GM21529 (cell line): ENCODE results near the gene TRRAP.

Experiments
- ATAC-seq: cut with Tn5 transposase; IDR thresholded peaks from one replicate; pipeline ENCODE4 v1.9.1; 2021; ENCODE audit not compliant: unreplicated experiment

The TRRAP gene

DNA sequence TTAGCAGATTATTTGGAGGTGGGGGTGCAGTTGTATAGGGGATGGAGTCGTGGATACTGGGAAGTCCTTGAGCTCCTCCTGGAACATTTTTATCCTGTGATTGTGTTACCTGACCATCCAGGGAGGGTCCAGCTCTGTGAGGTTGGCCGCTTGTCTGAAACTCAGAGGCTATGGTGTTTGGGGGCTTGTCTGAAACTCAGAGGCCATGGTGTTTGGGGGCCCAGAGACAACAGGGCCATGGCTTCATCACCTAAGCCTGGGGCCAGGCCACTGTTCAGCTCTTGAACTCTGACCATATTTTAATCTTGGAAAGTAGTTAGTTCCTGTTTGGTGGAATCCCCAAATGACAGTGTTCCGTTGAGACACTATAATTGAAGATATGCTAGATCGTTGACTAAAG, 66.1 kb downstream of the TRRAP start:
- ATAC-seq = no peak

DNA sequence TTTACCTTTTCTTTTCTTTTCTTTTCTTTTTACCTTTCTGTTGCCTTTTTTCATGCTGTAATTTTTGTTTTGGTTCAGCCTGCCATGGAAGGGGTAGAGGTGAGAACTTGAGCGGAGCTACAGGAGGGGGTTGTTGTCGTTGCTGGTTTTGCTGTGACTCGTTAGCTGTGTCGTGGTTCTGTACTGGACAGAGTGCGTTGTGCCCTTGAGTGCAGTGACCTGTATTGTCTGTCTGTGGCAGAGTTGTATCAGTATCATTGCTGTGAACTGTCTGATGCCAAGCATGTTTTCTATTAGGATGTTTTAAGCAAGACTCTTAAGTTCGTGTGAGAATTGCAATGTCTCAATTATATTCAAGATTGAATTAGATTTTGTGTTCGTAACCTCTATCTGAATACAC, 67.5 kb downstream of the TRRAP start:
- ATAC-seq = no peak

DNA sequence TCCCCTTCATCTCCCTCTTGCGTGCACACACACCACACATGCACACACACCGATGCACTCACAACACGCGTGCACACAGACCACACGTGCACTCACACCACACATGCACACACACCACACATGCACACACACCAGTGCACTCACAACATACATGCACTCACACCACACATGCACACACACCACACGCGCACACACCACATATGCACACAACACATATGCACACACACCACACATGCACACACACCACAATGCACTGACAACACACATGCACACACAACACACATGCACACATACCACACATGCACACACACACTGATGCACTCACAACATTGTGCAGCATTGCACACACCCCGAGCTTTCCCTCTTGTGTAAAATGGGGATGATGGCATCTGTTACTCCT, 68.1 kb downstream of the TRRAP start:
- no peak for ATAC-seq

DNA sequence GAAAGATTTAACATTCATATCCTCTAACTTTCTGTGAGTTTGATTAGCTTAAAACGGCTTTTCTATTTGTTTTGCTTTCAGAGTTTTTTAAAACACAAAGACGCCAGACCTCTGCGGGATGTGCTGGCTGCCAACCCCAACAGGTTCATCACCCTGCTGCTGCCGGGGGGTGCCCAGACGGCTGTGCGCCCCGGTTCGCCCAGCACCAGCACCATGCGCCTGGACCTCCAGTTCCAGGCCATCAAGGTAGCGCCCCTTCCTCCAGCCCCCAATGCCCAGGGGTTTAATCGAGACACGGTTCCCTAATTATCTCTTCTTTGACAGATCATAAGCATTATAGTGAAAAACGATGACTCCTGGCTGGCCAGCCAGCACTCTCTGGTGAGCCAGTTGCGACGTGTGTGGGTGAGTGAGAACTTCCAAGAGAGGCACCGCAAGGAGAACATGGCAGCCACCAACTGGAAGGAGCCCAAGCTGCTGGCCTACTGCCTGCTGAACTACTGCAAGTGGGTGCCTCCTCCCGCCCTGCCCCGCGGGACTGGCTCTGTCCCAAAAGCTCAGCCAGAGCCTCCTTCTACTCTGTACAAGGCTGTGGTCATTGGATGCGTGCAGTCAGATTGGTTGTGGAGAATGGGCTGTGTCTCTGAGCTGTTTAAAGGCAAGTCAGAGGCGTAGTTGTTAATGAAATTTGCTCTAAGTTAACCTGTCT, 71.2 kb downstream of the TRRAP start:
- ATAC-seq = no peak

DNA sequence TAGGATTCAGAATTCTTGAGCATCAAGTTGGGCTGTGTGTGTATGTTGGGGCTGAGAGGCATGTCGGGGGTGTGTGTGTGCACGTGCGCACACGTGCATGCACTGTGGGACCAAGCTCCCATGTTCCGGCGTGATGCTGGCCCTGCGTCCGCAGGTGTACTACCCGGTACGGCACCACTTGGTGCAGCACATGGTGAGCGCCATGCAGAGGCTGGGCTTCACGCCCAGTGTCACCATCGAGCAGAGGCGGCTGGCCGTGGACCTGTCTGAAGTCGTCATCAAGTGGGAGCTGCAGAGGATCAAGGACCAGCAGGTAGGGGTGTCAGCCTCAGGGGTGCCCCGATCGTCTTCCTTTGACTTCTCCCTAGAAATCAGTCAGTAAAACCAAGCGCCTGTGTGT, 77.7 kb downstream of the TRRAP start:
- ATAC-seq = no peak

DNA sequence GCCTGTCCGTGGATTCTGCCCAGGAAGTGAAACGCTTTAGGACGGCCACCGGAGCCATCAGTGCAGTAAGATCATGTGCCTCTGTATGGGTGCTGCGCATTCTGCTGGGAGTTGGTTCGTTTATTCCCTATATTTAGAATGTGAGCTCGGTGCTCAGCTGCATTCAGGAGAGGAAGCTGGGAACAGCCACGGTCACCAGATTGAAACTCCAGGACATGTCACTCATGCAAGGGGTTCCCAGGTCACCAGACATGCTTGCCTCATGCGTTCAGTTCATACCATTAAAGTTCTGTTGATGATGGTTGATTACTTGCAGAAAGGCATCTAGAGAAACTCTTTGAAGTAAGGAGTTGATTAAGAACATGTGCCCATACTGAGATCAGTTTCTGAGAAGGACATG, 78.1 kb downstream of the TRRAP start:
- ATAC-seq = no peak

DNA sequence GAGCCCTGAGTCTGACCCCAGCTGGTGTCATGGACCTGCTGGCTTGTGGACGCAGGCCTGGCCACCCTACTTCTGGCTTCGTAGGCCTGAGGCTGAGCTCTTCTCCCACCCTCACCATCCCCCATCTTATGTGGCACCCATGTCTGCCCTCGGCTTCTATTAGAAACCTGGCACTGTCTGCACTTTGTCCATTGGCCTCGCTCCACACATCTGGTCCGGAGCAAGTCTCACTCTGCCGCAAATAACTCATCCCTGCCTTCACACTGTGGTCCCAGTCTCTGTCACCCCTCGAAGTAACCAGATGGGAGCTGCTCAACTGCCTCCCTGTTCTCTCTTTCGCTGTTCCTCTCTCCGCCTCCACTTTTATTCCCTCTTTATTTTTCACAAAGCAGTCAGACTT, 78.6 kb downstream of the TRRAP start:
- no peak for ATAC-seq

DNA sequence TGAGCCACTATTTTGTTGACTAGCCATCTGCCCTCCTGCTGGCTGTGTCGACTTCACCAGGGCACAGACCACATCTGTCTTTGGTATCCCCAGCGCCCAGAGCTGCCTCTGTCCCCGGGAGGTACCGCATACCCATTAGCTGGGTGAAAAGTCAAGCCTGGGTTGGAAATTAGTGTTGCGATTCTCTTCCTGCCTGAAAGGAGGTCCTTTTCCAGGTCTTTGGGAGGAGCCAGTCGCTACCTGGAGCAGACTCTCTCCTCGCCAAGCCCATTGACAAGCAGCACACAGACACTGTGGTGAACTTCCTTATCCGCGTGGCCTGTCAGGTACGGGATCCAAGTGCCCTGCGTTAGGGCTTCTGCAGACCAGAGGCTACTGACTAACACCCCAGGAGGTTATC, 79.4 kb downstream of the TRRAP start:
- no peak for ATAC-seq

DNA sequence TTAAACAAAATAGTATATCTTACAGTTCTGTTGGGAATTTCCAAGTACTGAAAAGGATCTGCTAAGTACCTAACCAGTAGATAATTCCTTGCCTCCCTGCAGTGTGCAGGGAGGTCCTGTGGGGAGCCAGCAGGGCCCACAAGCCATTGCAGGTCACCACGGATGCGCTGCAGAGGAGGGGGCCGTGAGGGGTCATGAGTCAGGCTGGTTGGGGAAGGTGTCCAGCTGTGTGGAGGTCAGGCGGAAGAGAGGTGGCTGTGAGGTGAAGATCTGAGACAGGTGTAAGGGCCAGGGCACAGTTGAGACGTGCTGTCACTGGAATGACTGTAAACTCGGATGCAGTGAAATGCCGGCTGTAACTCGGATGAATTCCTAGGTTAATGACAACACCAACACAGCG, 80.6 kb downstream of the TRRAP start:
- no peak for ATAC-seq

DNA sequence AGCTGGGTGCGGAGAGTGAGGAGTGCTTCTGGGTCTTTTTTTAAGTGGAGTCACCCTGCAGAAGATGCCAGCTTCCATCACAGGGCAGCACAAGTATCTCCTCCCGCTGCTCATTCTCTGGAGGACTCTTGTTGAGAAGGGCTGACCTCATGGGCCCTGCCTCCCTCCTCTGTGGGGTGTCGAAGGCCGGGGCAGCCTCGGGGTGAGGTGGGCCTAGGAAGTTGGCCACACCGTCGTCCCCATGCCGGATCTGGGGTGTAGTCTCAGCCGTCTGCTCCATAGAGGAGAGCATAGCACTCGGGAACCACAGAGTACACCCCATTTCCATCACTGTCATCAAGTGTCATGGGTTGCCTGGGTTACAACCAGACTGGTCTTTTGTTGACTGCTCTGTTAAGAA, 85.0 kb downstream of the TRRAP start:
- ATAC-seq = no peak

DNA sequence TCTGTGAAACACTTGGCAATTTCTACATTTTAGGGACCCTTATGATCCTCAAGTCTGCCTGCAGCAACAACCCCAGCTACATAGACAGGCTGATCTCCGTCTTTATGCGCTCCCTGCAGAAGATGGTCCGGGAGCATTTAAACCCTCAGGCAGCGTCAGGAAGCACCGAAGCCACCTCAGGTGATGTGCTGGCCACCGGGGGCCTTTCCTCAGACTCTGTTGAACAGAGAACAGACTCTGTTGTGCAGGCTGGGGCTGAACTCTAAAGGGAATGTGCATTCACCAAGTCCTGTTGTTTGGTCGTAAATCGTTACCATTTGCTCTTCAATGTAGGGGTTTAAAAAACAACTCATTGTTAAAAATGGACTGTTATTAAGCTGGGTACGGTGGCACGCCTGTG, 86.3 kb downstream of the TRRAP start:
- no peak for ATAC-seq

DNA sequence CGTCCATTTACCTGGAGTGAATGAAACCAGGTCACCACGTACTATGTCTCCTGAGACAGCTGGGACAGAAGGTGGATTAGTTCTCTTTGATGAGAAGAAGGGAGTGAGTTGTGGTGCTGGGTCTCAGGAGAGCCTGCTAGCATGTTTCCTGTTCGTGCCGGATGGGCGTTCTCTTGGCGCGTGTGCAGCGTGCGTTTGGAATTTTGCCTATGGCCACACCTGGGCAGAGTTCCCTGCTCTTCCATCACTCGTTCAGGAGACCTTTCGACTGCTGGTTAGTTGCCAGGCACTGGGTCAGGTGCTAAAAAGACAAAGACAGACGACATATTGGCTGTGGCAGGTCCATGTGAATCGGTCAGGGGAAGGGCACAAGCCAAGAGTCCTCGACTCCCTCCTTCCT, 90.3 kb downstream of the TRRAP start:
- no peak for ATAC-seq

DNA sequence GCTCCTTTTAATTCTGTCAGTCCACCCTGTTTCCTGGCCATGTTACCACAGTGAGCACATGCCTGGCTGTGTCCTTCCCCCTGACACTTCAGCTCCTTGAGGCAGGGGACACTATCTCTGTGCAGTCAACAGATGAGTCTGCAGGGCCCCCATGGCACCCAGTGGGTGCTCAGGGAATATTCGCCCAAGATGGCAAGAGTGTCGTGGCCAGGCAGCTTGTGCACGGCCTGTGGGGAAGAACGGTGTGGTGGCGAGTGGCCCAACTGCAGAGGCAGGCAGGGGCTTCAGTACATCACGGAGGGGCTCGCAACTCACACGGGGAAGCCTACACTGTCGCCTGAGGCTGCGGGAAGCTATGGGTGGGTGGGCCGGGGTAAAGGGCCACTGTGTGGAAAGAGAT, 91.1 kb downstream of the TRRAP start:
- no peak for ATAC-seq

DNA sequence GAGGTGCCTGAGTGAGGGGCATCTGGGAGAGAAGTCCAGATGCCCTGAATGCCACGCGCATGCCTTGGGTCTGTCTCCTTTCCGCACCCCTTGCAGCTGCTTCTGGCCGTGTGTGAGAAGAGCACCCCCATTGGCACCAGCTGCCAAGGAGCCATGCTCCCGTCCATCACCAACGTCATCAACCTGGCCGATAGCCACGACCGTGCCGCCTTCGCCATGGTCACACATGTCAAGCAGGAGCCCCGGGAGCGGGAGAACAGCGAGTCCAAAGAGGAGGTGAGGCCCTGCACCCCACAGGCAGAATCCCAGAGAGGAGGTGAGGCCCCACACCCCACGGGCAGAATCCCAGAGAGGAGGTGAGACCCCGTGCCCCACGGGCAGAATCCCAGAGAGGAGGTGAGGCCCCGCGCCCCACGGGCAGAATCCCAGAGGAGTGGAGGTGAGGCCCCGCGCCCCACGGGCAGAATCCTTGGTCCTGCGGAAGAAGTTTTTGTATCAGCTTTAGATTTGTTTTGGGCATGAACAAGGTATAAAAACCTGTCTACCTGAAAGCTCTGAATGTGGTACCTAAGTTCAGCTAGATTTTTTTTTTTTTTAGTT, 91.8 kb downstream of the TRRAP start:
- no peak for ATAC-seq

DNA sequence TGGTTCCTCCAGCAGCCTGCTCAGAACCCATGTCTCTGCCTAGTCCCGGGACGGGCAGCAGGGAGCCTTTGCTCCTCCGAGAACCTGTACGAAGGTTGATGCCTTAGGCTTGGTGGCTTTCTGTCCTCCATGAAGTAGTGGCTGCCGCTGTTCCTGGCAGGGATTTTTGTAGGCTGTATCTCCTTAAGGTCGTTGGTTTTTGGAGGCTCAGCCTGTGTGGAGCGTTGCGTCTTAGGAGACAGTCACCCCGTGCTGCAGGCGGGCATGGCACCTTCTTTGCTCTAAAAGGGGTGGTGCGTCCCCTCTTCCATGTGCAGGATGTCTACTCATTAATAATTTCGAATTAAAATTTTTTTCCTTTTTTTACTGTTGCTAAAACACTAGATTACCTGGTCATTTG, 92.5 kb downstream of the TRRAP start:
- ATAC-seq = no peak

DNA sequence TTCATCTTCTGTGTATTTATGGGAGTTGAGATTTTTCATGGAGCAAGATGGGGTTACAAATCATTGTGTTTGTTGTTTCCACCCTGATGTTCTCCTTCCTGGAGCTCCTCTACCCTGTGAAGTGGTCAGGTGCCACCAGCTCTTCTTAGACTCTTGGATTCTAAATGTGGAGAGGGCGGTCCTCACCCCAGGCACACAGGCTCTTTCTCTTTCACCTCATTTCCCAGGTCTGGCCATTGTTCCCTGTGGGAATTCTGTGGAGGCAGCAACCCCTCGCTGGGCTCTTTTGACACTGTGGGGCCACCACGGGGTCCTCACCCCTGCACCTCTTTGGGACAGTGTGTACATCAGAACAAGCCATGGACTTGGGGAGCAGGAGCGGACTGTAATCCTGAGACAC, 95.9 kb downstream of the TRRAP start:
- ATAC-seq = no peak

DNA sequence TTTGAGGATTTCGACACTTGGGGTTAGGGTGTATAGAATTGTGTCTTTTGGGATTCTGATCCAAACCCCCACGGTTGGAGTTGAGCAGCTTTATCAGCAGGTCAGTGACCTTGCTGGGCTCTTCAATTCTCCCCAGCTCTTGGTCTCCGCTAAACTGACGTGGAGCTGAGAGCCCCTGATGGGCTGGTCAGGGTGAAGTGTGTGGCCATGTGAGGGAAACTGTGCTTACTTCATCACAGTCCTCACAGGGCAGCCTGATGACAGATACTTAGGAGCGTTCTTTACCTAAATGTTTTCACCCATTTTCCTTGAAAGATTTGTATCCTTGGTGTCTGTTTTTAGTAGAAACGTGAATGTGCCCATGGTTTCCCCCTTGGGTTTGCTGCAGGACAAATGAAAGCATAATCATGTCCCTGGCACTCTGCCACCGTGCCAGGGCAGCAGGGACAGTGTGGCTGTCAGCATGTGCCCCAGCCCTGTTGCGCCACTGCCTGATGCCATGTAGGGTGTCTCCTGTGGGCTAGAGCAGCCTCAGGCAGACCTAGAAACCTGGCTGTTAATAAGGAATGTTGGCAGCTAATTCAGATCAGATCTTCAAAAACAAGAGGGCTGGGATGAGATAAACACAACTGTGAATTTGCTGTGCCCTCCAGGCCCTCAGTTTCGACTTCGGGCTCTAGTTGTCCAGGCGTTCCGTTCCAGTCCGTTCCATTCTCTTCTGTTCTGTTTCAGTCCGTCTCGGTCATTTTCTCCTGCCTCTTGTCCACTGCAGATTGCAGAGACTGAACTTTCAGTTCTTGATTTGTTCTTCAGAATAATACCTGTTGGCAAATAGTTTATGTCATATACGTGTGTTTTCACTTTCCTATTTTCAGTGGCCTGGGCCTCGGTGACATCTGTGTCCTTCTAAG, 96.8 kb downstream of the TRRAP start:
- no peak for ATAC-seq

DNA sequence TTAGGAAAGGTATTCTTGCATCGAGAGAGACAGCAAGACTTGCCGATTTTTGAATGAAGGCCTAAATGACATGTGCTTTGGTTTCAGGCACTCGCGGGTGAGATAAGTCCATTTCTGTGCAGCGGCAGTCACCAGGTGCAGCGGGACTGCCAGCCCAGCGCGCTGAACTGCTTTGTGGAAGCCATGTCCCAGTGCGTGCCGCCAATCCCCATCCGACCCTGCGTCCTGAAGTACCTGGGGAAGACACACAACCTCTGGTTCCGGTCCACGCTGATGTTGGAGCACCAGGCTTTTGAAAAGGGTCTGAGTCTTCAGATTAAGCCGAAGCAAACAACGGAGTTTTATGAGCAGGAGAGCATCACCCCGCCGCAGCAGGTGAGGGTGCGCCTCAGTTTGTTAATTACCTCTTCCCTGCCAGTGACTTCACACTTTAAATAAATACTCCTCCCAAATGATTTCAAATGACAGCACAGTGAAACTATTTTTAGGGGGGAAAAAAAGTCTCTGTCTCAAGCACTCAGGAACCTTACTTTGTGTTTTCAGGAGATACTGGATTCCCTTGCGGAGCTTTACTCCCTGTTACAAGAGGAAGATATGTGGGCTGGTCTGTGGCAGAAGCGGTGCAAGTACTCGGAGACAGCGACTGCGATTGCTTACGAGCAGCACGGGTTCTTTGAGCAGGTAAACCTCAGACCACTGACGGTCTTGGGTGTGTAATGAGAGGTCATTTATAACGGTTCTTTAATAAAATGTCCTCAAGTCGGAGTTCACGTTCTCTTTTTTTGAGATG, 98.3 kb downstream of the TRRAP start:
- no peak for ATAC-seq

DNA sequence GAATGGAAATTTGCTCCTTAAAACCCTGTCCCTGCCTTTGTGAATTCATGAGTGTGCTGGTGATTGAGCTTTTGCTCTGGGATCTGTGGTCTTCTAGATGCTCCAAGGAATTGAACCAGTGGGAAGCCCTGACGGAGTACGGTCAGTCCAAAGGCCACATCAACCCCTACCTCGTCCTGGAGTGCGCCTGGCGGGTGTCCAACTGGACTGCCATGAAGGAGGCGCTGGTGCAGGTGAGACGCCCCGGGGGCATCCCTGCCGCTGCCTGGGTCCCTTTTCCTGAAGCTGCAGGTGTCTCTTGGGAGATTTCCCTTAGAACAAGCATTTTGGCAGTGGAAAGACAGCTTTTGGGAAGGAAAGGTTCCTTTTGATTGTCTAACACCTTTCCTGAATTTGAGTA, 100.3 kb downstream of the TRRAP start:
- ATAC-seq = no peak

DNA sequence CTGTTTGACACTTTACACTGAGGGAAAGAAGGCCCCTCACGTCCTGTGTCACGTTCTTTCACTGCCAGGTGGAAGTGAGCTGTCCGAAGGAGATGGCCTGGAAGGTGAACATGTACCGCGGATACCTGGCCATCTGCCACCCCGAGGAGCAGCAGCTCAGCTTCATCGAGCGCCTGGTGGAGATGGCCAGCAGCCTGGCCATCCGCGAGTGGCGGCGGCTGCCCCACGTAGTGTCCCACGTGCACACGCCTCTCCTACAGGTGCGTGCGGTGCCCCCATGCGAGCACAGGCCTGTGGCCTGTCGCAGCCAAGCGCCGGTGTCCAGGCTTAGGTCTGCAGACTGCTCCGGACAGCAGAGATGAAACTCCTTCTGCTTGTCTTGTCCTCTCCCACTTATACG, 103.4 kb downstream of the TRRAP start:
- ATAC-seq = no peak

DNA sequence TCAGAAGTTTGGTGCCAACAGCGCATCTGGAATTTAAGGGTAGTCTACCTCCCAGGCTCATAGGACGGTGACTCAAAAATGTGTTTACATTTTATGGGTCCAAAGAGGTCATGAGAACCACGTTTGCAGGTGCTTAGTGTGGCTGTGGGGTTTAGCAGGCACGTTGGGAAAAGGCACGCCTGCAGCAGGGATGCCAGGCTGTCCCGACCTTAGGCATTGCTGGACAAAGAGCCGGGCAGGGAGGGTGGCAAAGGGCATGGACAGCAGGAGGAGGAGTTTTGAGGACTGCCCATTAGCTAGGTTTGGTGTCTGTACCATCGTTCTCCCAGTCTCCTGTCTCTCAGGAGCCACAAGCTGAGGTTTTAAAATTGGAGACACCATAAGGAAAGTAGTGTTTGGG, 104.4 kb downstream of the TRRAP start:
- no peak for ATAC-seq
